Brain microvascular endothelial cell (primary cell): ENCODE data around the gene TEAD4.
"Not testable (repeated sequence)": the region's sequence is repeated elsewhere in the genome, so short reads cannot be mapped to it uniquely, and the experiment has no call there.

Experiments used
- DNase-seq: peaks from one replicate; pipeline ENCODE4 v3.0.0-alpha.2; 2020
- H3K27ac ChIP-seq: fragments of 250-450 bp; sonication (Bioruptor Pico); 2 replicates; pipeline ENCODE4 v1.5.1; 2020; ENCODE audit warnings: mild to moderate bottlenecking, moderate library complexity
- H3K27me3 ChIP-seq: fragments of 250-450 bp; sonication (Bioruptor Pico); replicated peaks from 2 replicates; pipeline ENCODE4 v1.5.1; 2020; ENCODE audit warnings: mild to moderate bottlenecking
- H3K36me3 ChIP-seq: fragments of 250-450 bp; sonication (Bioruptor Pico); replicated peaks from 2 replicates; pipeline ENCODE4 v1.5.1; 2020; ENCODE audit warnings: mild to moderate bottlenecking
- H3K4me3 ChIP-seq: 2 replicates; pipeline ENCODE4 v1.5.1; 2011; ENCODE audit warnings: low read depth, mild to moderate bottlenecking, control low read depth, low read length, moderate library complexity
- in situ Hi-C: cut with HindIII; loops from 2 replicates; pipeline ENCODE4 v1.10.0; 2017; ENCODE audit warnings: low sequenced_read_pairs, low pct_ligation_motif_present
- TF ChIP-seq, protein P1 (sequence below): IDR thresholded peaks from 2 replicates; pipeline ENCODE4 v1.5.1; 2011; ENCODE audit warnings: low read depth, mild to moderate bottlenecking, moderate library complexity, low read length, control low read depth, inconsistent platforms; ENCODE audit errors: missing control alignments

TEAD4 gene

DNA sequence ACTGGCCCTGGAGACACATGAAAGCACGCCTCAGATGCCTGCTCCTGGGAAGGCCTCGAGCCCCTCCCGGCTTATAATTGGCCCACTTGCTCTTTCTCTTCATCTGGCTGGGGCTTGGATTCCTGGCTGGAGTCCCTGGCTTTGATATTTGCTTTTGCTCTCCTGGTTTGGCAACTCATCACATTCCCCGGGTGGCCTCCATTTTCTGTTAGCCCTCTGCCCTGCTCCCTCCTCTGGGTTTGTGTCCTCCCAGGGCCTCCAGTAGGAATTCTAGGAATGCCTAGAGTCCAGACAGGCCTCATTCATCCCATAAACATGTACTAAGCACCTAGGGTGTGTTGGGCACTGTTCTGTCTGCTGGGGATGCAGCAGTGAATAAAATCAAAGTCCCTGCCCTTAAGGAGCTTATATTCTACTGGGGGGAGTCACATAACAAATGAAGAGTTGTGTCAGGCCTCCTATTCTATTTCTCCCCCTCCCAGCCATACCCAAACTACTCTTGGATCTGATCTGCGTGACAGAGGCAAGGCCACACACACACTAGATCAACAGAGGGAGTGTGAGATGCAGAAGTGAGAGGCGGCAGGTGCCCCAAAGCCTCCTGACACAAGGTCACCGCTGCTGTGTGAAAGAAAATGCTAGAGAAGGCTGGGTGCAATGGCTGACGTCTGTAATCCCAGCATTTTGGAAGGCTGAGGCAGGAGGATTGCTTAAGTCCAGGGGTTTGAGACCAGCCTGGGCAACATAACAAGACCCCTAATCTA, 96.7 kb downstream of the TEAD4 start:
- H3K36me3 ChIP-seq = no peaks in the 10 kb centered on the region
- no peak for DNase-seq
- H3K4me3 ChIP-seq = no peak overlapping the region
- in situ Hi-C loops = no loop called here
- TF ChIP-seq, protein P1, sequence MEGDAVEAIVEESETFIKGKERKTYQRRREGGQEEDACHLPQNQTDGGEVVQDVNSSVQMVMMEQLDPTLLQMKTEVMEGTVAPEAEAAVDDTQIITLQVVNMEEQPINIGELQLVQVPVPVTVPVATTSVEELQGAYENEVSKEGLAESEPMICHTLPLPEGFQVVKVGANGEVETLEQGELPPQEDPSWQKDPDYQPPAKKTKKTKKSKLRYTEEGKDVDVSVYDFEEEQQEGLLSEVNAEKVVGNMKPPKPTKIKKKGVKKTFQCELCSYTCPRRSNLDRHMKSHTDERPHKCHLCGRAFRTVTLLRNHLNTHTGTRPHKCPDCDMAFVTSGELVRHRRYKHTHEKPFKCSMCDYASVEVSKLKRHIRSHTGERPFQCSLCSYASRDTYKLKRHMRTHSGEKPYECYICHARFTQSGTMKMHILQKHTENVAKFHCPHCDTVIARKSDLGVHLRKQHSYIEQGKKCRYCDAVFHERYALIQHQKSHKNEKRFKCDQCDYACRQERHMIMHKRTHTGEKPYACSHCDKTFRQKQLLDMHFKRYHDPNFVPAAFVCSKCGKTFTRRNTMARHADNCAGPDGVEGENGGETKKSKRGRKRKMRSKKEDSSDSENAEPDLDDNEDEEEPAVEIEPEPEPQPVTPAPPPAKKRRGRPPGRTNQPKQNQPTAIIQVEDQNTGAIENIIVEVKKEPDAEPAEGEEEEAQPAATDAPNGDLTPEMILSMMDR = no peak
- H3K27me3 ChIP-seq = no peaks in the 10 kb centered on the region
- H3K27ac ChIP-seq = no peak overlapping the region

DNA sequence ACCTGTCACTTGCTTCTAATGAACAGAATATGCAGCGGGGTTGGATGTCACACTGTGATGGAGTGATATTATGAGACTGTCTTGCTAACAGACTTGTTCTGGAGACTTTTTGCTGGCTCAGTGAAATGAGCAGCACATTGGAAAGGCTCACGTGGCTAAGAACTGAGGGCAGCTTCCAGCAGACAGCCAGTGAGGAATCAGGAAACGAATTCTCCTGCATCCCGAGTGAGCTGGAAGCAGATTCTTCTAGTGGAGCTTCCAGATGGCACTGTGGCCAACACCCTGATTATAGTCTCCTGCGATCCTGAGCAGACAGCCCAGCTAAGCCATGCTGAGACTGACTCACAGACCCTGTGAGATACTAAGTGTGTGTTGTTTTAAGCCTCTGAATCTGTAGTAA, 101.9 kb downstream of the TEAD4 start:
- DNase-seq = peak; percentile 73
- H3K4me3 ChIP-seq = no peak overlapping the region
- in situ Hi-C loops = no loop called here
- H3K27ac ChIP-seq = no peak overlapping the region
- no peaks in the 10 kb centered on the region for H3K36me3 ChIP-seq
- no peaks in the 10 kb centered on the region for H3K27me3 ChIP-seq
- TF ChIP-seq, protein P1 = no peak

DNA sequence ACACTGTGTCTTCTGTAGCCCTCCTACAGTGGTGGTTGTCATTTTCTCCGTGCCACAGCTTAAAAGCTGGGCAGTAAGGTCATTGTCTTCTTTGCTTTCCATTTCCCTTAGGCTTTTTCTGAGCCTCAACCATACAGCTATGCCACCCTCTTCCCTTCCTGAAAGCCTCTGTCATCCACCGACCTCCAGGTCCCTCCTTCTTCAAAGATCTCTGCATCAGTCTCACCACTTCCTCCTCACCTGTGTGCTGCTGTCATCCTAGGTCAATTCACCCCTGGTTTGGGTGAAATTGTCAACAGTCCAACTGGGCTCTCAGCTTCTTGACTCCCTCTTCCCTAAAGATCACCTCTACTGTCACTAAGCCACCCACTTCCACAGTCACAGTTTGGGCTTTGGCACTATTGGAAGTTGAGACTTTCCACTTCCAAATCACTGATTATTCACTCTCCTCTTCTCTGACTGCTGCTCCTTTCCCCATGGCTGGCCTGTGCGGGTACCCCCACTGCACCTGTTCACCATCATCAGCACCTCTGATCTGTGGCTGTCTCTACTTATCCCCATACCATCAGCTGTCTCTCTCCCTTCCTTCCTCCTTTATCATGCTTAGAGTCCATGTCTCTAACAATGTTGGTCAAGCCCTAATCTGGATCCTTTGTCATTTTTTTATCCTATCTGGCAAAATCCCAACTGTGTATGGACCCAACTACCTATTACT, 102.5 kb downstream of the TEAD4 start:
- TF ChIP-seq, protein P1 = no peak
- H3K4me3 ChIP-seq = no peak overlapping the region
- DNase-seq = no peak
- H3K27me3 ChIP-seq = no peaks in the 10 kb centered on the region
- H3K27ac ChIP-seq = no peak overlapping the region
- in situ Hi-C loops = no loop called here
- H3K36me3 ChIP-seq = no peaks in the 10 kb centered on the region

DNA sequence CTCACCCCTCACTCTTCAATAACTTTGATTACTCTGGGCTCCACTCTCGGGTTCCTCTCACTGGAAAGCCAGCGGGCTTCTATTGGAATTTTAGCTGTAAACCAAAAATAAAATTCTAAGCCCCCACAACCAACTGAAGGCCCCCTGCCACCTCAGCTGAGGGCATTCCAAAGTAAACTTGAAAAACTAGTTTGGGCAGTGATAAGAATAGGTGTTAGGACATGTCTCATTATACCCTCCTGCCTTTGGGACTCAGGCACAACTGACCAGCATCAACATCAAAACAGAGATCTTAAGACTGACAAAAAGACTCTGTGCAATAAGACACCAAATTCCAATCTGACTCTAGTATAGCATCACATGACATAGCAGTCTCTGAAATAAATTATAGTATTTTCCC, 106.1 kb downstream of the TEAD4 start:
- no peaks in the 10 kb centered on the region for H3K27me3 ChIP-seq
- DNase-seq = no peak
- TF ChIP-seq, protein P1 = no peak
- no peak overlapping the region for H3K4me3 ChIP-seq
- no peaks in the 10 kb centered on the region for H3K36me3 ChIP-seq
- no peak overlapping the region for H3K27ac ChIP-seq
- in situ Hi-C loops = no loop called here

DNA sequence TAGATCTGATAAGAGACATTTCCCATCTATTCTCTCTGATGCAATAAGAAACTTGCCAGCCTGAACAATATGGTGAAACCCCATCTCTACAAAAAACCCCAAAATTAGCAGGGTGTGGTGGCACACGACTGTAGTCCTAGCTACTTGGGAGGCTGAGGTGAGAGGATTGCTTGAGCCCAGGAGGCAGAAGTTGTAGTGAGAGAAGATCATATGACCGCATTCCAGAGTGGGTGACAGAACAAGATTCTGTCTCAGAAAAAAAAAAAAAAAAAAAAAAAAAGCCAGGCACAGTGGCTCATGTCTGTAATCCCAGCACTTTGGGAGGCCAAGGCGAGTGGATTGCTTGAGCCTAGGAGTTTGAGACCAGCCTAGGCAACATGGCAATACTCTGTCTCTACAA, 106.6 kb downstream of the TEAD4 start:
- in situ Hi-C loops, H3K27ac ChIP-seq, H3K4me3 ChIP-seq, H3K36me3 ChIP-seq, H3K27me3 ChIP-seq, DNase-seq: not testable (repeated sequence)

DNA sequence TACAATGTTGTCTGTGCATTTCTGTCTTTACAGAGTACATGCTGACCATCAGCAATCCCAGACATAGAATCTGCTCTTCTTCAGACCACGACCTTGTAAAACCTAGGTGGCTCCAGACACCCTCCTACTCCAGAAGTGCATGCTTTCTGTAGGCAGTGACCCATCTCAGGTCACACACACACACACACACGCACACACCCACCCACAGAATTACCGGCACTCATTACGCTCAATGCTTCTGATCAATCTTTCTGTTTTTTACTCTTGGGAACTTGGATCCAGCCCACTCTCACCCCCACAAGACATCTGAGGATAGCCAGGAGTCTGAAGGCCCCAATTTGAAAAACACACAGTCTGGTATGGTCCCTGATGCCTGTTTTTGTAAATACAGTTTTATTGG, 110.5 kb downstream of the TEAD4 start:
- H3K36me3 ChIP-seq = no peaks in the 10 kb centered on the region
- DNase-seq = no peak
- H3K27ac ChIP-seq = no peak overlapping the region
- TF ChIP-seq, protein P1 = no peak
- in situ Hi-C loops = no loop called here
- no peaks in the 10 kb centered on the region for H3K27me3 ChIP-seq
- H3K4me3 ChIP-seq = no peak overlapping the region
